DMS 273 (cell line): ENCODE measurements around the gene CFAP68.

Experiments
- DNase-seq: peaks from one replicate; lab custom pipeline; 2025; ENCODE audit not compliant: unreplicated experiment; lab: John Stamatoyannopoulos, UW

CFAP68 gene, protein sequence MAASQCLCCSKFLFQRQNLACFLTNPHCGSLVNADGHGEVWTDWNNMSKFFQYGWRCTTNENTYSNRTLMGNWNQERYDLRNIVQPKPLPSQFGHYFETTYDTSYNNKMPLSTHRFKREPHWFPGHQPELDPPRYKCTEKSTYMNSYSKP

GRCh38 chr11:111878849-111879636 is at the start of gene CFAP68, which contains the start of gene FDXACB1:
CFAP68 (plus strand) TSS chr11:111879541; CDS start chr11:111879561, 20 bp downstream.
FDXACB1 (minus strand) TSS chr11:111879165; CDS start chr11:111879132, 33 bp downstream.
- peak; percentile 98 for DNase-seq

GRCh38 chr11:111833524-111833923 is 45.8 kb upstream of the CFAP68 start:
- peak; percentile 55 for DNase-seq

DNA sequence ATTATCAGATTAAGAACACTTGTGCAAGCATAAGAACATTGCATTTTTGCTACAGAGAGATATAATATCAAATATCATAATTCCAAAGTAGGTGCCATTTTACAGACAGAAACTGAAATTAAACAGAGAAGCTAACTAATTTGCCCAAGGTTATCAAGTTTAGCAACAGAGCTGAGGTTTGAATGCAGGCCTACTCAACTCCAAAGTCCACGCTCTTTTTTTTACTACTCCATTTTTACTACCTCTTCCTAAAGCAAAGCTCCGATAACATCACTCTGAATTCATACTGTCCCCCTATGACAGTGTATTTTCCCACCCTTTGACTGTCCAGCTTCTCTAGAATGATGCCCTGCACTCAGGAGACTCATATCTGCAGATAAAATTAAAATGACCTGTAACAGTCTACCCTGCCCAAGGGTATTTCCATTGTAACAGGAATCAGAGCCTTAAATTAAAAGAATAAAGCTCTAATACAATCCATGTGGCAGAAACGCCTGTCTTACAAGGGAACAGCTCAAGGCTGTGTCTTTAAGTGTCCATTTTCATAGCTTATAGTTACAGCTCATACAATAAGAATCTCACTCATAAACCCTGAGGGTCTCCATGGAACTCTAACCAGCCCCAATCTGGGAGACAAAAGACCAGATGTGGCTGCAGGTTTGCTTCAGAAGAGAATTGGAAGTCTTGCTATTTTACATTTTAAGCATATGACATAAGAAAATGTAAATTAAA is 44.7 kb upstream of the CFAP68 start:
- DNase-seq = no peak

DNA sequence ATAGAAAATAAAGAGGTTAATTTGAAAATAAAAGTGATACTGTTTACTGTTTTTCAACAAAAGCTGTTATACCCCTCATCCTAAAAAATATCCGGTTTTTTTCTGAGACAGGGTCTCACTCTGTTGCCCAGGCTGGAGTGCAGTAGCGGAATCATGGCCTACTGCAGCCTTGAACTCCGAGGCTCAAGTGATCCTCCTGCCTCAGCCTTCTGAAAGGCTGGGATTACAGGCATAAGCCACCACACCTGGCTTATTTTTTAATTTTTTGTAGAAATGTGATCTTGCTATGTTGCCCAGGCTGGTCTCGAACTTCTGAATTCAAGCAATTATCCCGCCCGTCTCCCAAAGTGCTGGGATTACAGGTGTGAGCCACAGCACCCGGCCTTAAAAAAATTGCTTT is 43.7 kb upstream of the CFAP68 start:
- DNase-seq = no peak

DNA sequence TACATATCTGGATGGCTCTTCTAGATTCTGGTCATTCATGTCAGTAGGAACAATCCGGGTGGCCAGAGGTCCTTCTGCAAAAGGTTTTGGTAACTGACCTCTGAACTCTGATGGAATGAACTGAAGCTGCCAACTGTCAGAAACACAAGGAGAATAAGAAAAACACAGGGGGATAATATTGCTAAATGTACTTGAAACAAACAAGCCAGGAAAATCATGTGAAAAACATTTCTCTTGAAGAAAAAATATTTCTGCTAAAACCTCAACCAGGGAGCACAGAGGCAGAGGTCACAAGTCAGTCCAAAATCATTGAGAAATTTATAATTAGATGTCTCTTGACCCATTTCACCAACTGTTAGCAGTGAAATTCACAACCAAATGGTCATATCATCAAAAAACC is 43.2 kb upstream of the CFAP68 start:
- no peak for DNase-seq

DNA sequence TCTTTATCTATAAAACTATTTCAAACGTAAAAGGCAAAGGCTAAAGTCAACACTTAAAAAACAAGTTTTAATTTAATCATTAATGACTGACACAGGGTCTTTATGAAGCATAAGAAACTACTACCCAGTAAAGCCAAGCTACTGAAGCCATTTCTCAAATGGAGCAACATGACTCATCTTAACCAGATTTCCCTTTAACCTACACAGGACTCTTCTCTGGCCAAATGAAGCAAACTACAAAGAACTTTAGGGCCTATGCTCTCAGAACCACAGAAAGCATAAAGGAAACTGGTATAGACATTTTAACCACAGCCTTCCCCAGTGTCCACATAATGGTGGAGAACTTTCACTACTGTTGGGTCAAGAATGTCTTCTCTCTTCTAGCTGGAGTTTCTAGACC is 42.6 kb upstream of the CFAP68 start:
- no peak for DNase-seq

- DNase-seq = no peak
Measured at GRCh38 chr11:111837366-111837891, 41.9 kb upstream of the CFAP68 start.

- no peak for DNase-seq
Measured at GRCh38 chr11:111838054-111838453, 41.3 kb upstream of the CFAP68 start.

GRCh38 chr11:111840143-111840542 is 39.2 kb upstream of the CFAP68 start:
- no peak for DNase-seq

GRCh38 chr11:111841370-111842053 is 37.8 kb upstream of the CFAP68 start:
- peak; percentile 83 for DNase-seq

- DNase-seq = no peak
Measured at GRCh38 chr11:111843661-111844060, 35.7 kb upstream of the CFAP68 start.

DNA sequence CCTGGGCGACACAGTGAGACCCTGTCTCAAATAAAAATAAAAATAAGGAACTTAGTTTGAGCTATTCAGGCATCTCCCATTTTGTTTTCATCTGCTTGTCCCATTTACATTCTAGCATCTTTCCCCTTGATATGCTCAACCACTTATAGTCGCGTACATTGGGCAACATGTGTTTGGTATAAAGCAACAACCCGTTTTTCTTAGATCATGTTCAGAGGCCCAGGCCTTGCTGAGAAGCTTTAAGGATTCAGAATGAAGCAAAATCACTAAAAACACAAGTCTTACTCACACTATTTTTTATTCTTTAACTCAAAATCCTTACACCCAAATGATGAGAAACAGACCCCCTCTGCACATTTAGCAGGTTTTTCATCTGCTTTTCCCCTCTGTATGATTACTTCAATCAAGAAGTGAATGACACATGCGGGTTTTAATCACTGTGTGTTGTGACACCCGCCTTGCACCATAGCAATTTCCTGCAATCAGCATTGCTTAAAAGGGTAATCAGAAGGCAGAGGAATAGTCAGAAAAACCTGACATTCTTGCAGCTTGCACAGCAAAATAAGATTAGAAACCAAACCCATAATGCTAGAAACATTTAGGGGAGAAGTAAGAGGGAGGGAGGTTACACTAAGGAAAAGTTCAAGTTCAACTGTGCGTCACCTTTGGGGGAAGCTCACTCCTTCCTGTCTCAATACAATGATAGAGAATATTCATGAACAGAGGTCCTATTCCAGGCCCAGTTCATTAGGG is 33.9 kb upstream of the CFAP68 start:
- DNase-seq = no peak

DNA sequence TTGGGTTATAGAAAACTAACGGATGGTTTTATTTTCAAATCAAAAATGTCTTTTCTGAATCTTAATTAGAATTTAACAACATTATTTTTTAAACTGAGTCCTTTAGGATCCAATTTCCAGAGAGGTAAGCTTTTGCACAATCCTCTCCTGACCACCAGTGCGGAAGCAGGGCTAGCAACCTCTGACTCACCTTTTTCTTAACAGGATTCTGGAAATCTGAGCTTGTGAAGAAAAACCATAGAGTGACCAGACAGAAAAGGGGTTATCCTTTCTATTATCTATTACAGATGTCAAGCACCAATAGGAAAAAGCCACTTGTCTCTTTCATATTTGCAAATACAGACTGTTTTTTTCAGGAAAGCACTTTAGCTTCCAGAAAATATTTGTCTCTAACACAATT is 33.3 kb upstream of the CFAP68 start:
- no peak for DNase-seq

GRCh38 chr11:111846636-111847035 is 32.7 kb upstream of the CFAP68 start:
- DNase-seq = no peak

GRCh38 chr11:111849631-111850030 is 29.7 kb upstream of the CFAP68 start:
- no peak for DNase-seq

DNA sequence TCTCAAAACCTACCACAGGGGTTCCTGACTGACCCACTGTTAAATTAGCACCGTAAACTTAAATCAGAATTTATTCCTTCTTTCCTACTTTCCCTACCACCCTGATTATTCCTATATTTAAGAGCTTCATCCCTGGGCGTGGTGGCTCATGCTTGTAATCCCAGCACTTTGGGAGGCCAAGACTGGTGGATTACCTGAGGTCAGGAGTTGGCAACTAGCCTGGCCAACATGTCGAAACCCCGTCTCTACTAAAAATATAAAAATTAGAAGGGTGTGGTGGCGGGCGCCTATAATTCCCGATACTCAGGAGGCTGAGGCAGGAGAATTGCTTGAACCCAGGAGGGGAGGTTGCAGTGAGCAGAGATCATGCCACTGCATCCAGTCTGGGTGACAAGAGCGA is 28.3 kb upstream of the CFAP68 start:
- DNase-seq = no peak

GRCh38 chr11:111851636-111852035 is 27.7 kb upstream of the CFAP68 start:
- peak; percentile 9 for DNase-seq

- no peak for DNase-seq
Measured at GRCh38 chr11:111852103-111852502, 27.2 kb upstream of the CFAP68 start.

- DNase-seq = no peak
Measured at GRCh38 chr11:111855506-111855905, 23.8 kb upstream of the CFAP68 start.

- no peak for DNase-seq
Measured at GRCh38 chr11:111860257-111860656, 19.1 kb upstream of the CFAP68 start.
